Measurements from ENCODE around the gene CAP2. TPM values are rescaled to one million over a fixed set of nuclear protein-coding genes. Genes with fewer than 3 reads are reported as not detected.

Gene CAP2
- total and polyA plus RNA-seq, 8 donors = 2.7 to 4.0 (median 3.5) TPM

- no peak overlapping the region for H3K4me3 ChIP-seq
- no peaks in the 10 kb centered on the region for H3K9me3 ChIP-seq
- DNase-seq = no peak
- intact Hi-C loops (cut with DNase I) = no loop called here
- H3K36me3 ChIP-seq = no peaks in the 10 kb centered on the region
- H3K27ac ChIP-seq = no peak overlapping the region
- no peak for ATAC-seq
- TF ChIP-seq CTCF (IDR thresholded peaks at IDR 0.05) = no peak
- no peaks in the 10 kb centered on the region for H3K4me1 ChIP-seq
- no peak for FAIRE-seq
- 93 to 95% methylated on average over 10 of the region's 10 CpGs for WGBS, 2 donors
- no peaks in the 10 kb centered on the region for H3K27me3 ChIP-seq
Measured at GRCh38 chr6:17484201-17484849, 90.9 kb downstream of the CAP2 start.

GRCh38 chr6:17485181-17485580 lies 91.8 kb downstream of the CAP2 start:
- no peak for ATAC-seq
- Histone ChIP-seq H3K4me3 (no peak overlapping the region), H3K36me3 (no peaks in the 10 kb centered on the region), H3K27me3 (no peaks in the 10 kb centered on the region), H3K9me3 (no peaks in the 10 kb centered on the region), H3K27ac (no peak overlapping the region), H3K4me1 (no peaks in the 10 kb centered on the region)
- WGBS, 2 donors = 83 to 86% methylated on average over 4 of the region's 4 CpGs
- no peak for TF ChIP-seq CTCF (IDR thresholded peaks at IDR 0.05)
- intact Hi-C loops (cut with DNase I) = no loop called here
- FAIRE-seq = no peak
- DNase-seq = no peak

GRCh38 chr6:17485946-17486345 lies 92.6 kb downstream of the CAP2 start:
- FAIRE-seq (no peak), ATAC-seq (no peak), DNase-seq (no peak)
- H3K36me3 ChIP-seq = no peaks in the 10 kb centered on the region
- no peak overlapping the region for H3K27ac ChIP-seq
- intact Hi-C loops (cut with DNase I) = no loop called here
- no peaks in the 10 kb centered on the region for H3K27me3 ChIP-seq
- H3K9me3 ChIP-seq = no peaks in the 10 kb centered on the region
- WGBS, 2 donors = 89 to 98% methylated on average over 2 of the region's 2 CpGs
- no peak for TF ChIP-seq CTCF (IDR thresholded peaks at IDR 0.05)
- H3K4me3 ChIP-seq = no peak overlapping the region
- H3K4me1 ChIP-seq = no peaks in the 10 kb centered on the region

GRCh38 chr6:17486680-17487079 lies 93.3 kb downstream of the CAP2 start:
- intact Hi-C loops (cut with DNase I) = no loop called here
- no peak for TF ChIP-seq CTCF (IDR thresholded peaks at IDR 0.05)
- FAIRE-seq (no peak), DNase-seq (no peak), ATAC-seq (no peak)
- no peaks in the 10 kb centered on the region for H3K4me1 ChIP-seq
- no peak overlapping the region for H3K27ac ChIP-seq
- H3K27me3 ChIP-seq = no peaks in the 10 kb centered on the region
- WGBS, 2 donors = 96 to 97% methylated on average over 4 of the region's 4 CpGs
- H3K4me3 ChIP-seq = no peak overlapping the region
- H3K36me3 ChIP-seq = no peaks in the 10 kb centered on the region
- no peaks in the 10 kb centered on the region for H3K9me3 ChIP-seq

- DNase-seq = no peak
- Histone ChIP-seq H3K9me3 (no peaks in the 10 kb centered on the region), H3K4me1 (no peaks in the 10 kb centered on the region), H3K36me3 (no peaks in the 10 kb centered on the region), H3K27ac (no peak overlapping the region), H3K4me3 (no peak overlapping the region), H3K27me3 (no peaks in the 10 kb centered on the region)
- intact Hi-C loops (cut with DNase I) = no loop called here
- ATAC-seq = no peak
- no peak for TF ChIP-seq CTCF (IDR thresholded peaks at IDR 0.05)
- WGBS, 2 donors = 81 to 88% methylated on average over 4 of the region's 4 CpGs
- no peak for FAIRE-seq
Measured at GRCh38 chr6:17490724-17491123, 97.3 kb downstream of the CAP2 start.
